Measurements from ENCODE around the gene PRDM16. TPM values are rescaled to one million over a fixed set of nuclear protein-coding genes. Genes with fewer than 3 reads are reported as not detected.

Gene PRDM16
- total RNA-seq, 1 donor from 2014 or later: 0.79 TPM

GRCh38 chr1:3329640-3330281 lies 260.8 kb downstream of the PRDM16 start:
- Histone ChIP-seq H3K36me3 (ENCODE audit: control insufficient read depth, insufficient read depth, low read length) (no peaks in the 10 kb centered on the region), H3K27me3 (ENCODE audit: control insufficient read depth, insufficient read depth, low read length) (no peaks in the 10 kb centered on the region), H3K4me3 (ENCODE audit: low read depth, low read length) (no peak overlapping the region)
- TF ChIP-seq CTCF (IDR thresholded peaks at IDR 0.05; ENCODE audit: insufficient read depth, low read length, severe bottlenecking): no peak
- DNase-seq (ENCODE audit: low read depth) (no peak), FAIRE-seq (no peak)

- DNase-seq (ENCODE audit: low read depth) (no peak), FAIRE-seq (no peak)
- Histone ChIP-seq H3K27me3 (ENCODE audit: control insufficient read depth, insufficient read depth, low read length) (no peaks in the 10 kb centered on the region), H3K4me3 (ENCODE audit: low read depth, low read length) (no peak overlapping the region), H3K36me3 (ENCODE audit: control insufficient read depth, insufficient read depth, low read length) (no peaks in the 10 kb centered on the region)
- TF ChIP-seq CTCF (IDR thresholded peaks at IDR 0.05; ENCODE audit: insufficient read depth, low read length, severe bottlenecking): no peak
Observed at GRCh38 chr1:3330771-3331245, 261.8 kb downstream of the PRDM16 start.

- DNase-seq (ENCODE audit: low read depth): no peak
- FAIRE-seq: no peak
- no peak for TF ChIP-seq CTCF (IDR thresholded peaks at IDR 0.05; ENCODE audit: insufficient read depth, low read length, severe bottlenecking)
- no peak overlapping the region for H3K4me3 ChIP-seq (ENCODE audit: low read depth, low read length)
- no peaks in the 10 kb centered on the region for H3K36me3 ChIP-seq (ENCODE audit: control insufficient read depth, insufficient read depth, low read length)
- no peaks in the 10 kb centered on the region for H3K27me3 ChIP-seq (ENCODE audit: control insufficient read depth, insufficient read depth, low read length)
Observed at GRCh38 chr1:3331564-3331963, 262.6 kb downstream of the PRDM16 start.

GRCh38 chr1:3332043-3332442 lies 263.0 kb downstream of the PRDM16 start:
- H3K27me3 ChIP-seq (ENCODE audit: control insufficient read depth, insufficient read depth, low read length): no peaks in the 10 kb centered on the region

GRCh38 chr1:3332662-3333061 lies 263.7 kb downstream of the PRDM16 start:
- no peak for FAIRE-seq
- Histone ChIP-seq H3K36me3 (ENCODE audit: control insufficient read depth, insufficient read depth, low read length) (no peaks in the 10 kb centered on the region), H3K4me3 (ENCODE audit: low read depth, low read length) (no peak overlapping the region), H3K27me3 (ENCODE audit: control insufficient read depth, insufficient read depth, low read length) (no peaks in the 10 kb centered on the region)
- no peak for DNase-seq (ENCODE audit: low read depth)
- TF ChIP-seq CTCF (IDR thresholded peaks at IDR 0.05; ENCODE audit: insufficient read depth, low read length, severe bottlenecking): no peak

More at GRCh38 chr1:3332043-3332442, 263.0 kb downstream of the PRDM16 start:
- Histone ChIP-seq H3K4me3 (ENCODE audit: low read depth, low read length) (no peak overlapping the region), H3K36me3 (ENCODE audit: control insufficient read depth, insufficient read depth, low read length) (no peaks in the 10 kb centered on the region)
- FAIRE-seq: no peak
- TF ChIP-seq CTCF (IDR thresholded peaks at IDR 0.05; ENCODE audit: insufficient read depth, low read length, severe bottlenecking): no peak
- DNase-seq (ENCODE audit: low read depth): no peak

- Histone ChIP-seq H3K36me3 (ENCODE audit: control insufficient read depth, insufficient read depth, low read length) (no peaks in the 10 kb centered on the region), H3K4me3 (ENCODE audit: low read depth, low read length) (no peak overlapping the region), H3K27me3 (ENCODE audit: control insufficient read depth, insufficient read depth, low read length) (no peaks in the 10 kb centered on the region)
- FAIRE-seq (no peak), DNase-seq (ENCODE audit: low read depth) (no peak)
- no peak for TF ChIP-seq CTCF (IDR thresholded peaks at IDR 0.05; ENCODE audit: insufficient read depth, low read length, severe bottlenecking)
Observed at GRCh38 chr1:3333903-3334302, 264.9 kb downstream of the PRDM16 start.

Measured in bronchial epithelial cell (primary cell).